Uterus (tissue), 2 donors: ENCODE measurements around the gene DTX2.
"Not testable (repeated sequence)": the region's sequence is repeated elsewhere in the genome, so short reads cannot be mapped to it uniquely, and the experiment has no call there.

Experiments
- POLR2A ChIP-seq, 2 donors: fragments of 450-650 bp; IDR thresholded peaks; one replicate each; pipeline ENCODE4 v1.6.1; 2016; ENCODE audit warnings: antibody characterized with exemption in 2 of 2, mild to moderate bottlenecking in 1 of 2, moderate library complexity in 1 of 2
- TF ChIP-seq, protein P1 (sequence below), 4 experiments: fragments of 200-600 bp in 2 of 4; fragments of 450-650 bp in 2 of 4; sonication (generic) in 2 of 4; IDR thresholded peaks; one replicate each; pipeline ENCODE4 v1.5.1; 2016 to 2019; ENCODE audit warnings: antibody characterized with exemption in 4 of 4, mild to moderate bottlenecking in 2 of 4, moderate library complexity in 1 of 4

- TF ChIP-seq, protein P1, sequence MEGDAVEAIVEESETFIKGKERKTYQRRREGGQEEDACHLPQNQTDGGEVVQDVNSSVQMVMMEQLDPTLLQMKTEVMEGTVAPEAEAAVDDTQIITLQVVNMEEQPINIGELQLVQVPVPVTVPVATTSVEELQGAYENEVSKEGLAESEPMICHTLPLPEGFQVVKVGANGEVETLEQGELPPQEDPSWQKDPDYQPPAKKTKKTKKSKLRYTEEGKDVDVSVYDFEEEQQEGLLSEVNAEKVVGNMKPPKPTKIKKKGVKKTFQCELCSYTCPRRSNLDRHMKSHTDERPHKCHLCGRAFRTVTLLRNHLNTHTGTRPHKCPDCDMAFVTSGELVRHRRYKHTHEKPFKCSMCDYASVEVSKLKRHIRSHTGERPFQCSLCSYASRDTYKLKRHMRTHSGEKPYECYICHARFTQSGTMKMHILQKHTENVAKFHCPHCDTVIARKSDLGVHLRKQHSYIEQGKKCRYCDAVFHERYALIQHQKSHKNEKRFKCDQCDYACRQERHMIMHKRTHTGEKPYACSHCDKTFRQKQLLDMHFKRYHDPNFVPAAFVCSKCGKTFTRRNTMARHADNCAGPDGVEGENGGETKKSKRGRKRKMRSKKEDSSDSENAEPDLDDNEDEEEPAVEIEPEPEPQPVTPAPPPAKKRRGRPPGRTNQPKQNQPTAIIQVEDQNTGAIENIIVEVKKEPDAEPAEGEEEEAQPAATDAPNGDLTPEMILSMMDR (IDR thresholded peaks at IDR 0.05), result not testable (repeated sequence)
- not testable (repeated sequence) for TF ChIP-seq POLR2A (IDR thresholded peaks at IDR 0.05)
Observed at GRCh38 chr7:76484456-76484855, 22.9 kb downstream of the DTX2 start.
